ENCODE measurements around the gene FAM107A.

- no peak for TF ChIP-seq ZNF277 (CRISPR knock-in tag; IDR thresholded peaks at IDR 0.05; ENCODE audit: borderline replicate concordance)
- TF ChIP-seq ZNF398 (CRISPR knock-in tag; IDR thresholded peaks at IDR 0.05): no peak
- TF ChIP-seq ZFP30 (CRISPR knock-in tag; IDR thresholded peaks at IDR 0.05; ENCODE audit: borderline replicate concordance): no peak
- no peak for TF ChIP-seq ZZZ3 (IDR thresholded peaks at IDR 0.05)
Observed at GRCh38 chr3:58555203-58555602, 22.0 kb downstream of the FAM107A start.
